Parathyroid adenoma (tissue), 2 donors: ENCODE measurements around the gene VEPH1.

Experiments used
- H2AFZ ChIP-seq: fragments of 300-600 bp; sonication (generic); one replicate; pipeline ENCODE4 v1.7.0; 2017; ENCODE audit warnings: antibody characterized with exemption, mild to moderate bottlenecking
- H3K27ac ChIP-seq: fragments of 300-600 bp; sonication (generic); one replicate; pipeline ENCODE4 v1.7.0; 2017
- H3K27me3 ChIP-seq: fragments of 300-600 bp; sonication (generic); one replicate; pipeline ENCODE4 v1.7.0; 2017; ENCODE audit warnings: low read length; ENCODE audit not compliant: control insufficient read depth, insufficient read depth
- H3K36me3 ChIP-seq: fragments of 300-600 bp; sonication (generic); one replicate; pipeline ENCODE4 v1.7.0; 2017; ENCODE audit warnings: low read length; ENCODE audit not compliant: control insufficient read depth, insufficient read depth
- H3K4me1 ChIP-seq: fragments of 300-600 bp; sonication (generic); one replicate; pipeline ENCODE4 v1.7.0; 2017; ENCODE audit warnings: control low read depth
- H3K4me2 ChIP-seq: fragments of 300-600 bp; sonication (generic); one replicate; pipeline ENCODE4 v1.7.0; 2017; ENCODE audit warnings: low read length
- H3K4me3 ChIP-seq: fragments of 300-600 bp; sonication (generic); one replicate; pipeline ENCODE4 v1.7.0; 2017; ENCODE audit warnings: low read depth, low read length
- H3K79me2 ChIP-seq: fragments of 300-600 bp; sonication (generic); one replicate; pipeline ENCODE4 v1.7.0; 2017; ENCODE audit warnings: control low read depth
- H3K9ac ChIP-seq: fragments of 300-600 bp; sonication (generic); one replicate; pipeline ENCODE4 v1.7.0; 2017; ENCODE audit warnings: mild to moderate bottlenecking
- H3K9me3 ChIP-seq: fragments of 300-600 bp; sonication (generic); one replicate; pipeline ENCODE4 v1.7.0; 2017; ENCODE audit warnings: low read length; ENCODE audit not compliant: control insufficient read depth
- TF ChIP-seq, protein P1 (sequence below): fragments of 300-600 bp; sonication (generic); IDR thresholded peaks from one replicate; pipeline ENCODE4 v1.7.0; 2017; ENCODE audit warnings: antibody characterized with exemption, mild to moderate bottlenecking
- donor health status: primary hyperparathyroidism.

VEPH1 gene

DNA sequence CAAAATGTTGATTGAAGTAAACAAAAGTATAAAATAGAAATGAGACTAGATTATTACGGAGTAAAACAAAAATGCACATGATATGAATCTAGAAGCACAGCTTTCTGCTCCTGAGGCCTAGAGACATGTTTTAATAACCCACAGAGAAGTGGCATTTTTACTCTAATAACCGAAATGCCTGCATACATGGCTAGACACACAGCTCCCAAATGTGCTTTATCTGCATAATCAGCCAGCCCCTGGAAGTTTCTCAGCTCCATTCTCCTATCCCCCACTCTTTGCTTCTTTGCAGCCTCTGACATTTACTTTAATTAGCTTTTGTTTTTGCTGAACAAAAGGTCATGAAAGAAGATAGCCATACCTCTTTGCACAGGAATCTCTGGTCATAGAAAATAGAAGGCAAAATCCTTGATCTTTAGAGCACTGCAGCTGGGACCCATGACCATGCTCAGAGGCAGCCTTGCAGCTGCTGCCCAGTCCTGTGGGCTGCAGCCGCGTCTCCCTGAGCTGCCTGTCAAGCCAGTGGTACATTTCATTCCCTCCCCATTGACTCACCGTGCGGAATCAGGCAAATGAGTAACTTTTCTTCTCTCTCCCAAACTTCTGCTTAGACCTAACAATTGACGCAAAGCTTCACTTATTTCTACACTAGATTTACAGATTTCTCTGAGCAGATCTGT lies at the start of gene VEPH1:
Gene VEPH1, minus strand, starts transcription at position 501 of the 680 bp plus-strand sequence. CDS start 8,067 bp downstream, outside the sequence.
- no peak within 1 kb of the TSS for H3K9ac ChIP-seq
- H3K27ac ChIP-seq: no peak within 1 kb of the TSS
- no peak within 1 kb of the TSS for H3K4me2 ChIP-seq
- H3K9me3 ChIP-seq: no peaks in the 10 kb centered on the region
- no peaks in the 10 kb centered on the region for H3K36me3 ChIP-seq
- no peaks in the 10 kb centered on the region for H3K79me2 ChIP-seq
- H2AFZ ChIP-seq: no peak within 1 kb of the TSS
- TF ChIP-seq, protein P1, sequence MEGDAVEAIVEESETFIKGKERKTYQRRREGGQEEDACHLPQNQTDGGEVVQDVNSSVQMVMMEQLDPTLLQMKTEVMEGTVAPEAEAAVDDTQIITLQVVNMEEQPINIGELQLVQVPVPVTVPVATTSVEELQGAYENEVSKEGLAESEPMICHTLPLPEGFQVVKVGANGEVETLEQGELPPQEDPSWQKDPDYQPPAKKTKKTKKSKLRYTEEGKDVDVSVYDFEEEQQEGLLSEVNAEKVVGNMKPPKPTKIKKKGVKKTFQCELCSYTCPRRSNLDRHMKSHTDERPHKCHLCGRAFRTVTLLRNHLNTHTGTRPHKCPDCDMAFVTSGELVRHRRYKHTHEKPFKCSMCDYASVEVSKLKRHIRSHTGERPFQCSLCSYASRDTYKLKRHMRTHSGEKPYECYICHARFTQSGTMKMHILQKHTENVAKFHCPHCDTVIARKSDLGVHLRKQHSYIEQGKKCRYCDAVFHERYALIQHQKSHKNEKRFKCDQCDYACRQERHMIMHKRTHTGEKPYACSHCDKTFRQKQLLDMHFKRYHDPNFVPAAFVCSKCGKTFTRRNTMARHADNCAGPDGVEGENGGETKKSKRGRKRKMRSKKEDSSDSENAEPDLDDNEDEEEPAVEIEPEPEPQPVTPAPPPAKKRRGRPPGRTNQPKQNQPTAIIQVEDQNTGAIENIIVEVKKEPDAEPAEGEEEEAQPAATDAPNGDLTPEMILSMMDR: no peak
- H3K4me1 ChIP-seq: peaks cover 10% of the 10 kb centered on the region
- no peak within 1 kb of the TSS for H3K4me3 ChIP-seq
- no peaks in the 10 kb centered on the region for H3K27me3 ChIP-seq

- Histone ChIP-seq H3K27ac (no peak overlapping the region), H3K4me1 (no peaks in the 10 kb centered on the region), H3K36me3 (no peaks in the 10 kb centered on the region), H3K9me3 (no peaks in the 10 kb centered on the region), H3K9ac (no peak overlapping the region), H3K4me2 (no peak overlapping the region), H3K27me3 (no peaks in the 10 kb centered on the region), H3K4me3 (no peak overlapping the region), H3K79me2 (no peaks in the 10 kb centered on the region), H2AFZ (no peak overlapping the region)
- TF ChIP-seq, protein P1: no peak
These were observed 48.7 kb upstream of the VEPH1 start for GRCh38 chr3:157551961-157552360.

DNA sequence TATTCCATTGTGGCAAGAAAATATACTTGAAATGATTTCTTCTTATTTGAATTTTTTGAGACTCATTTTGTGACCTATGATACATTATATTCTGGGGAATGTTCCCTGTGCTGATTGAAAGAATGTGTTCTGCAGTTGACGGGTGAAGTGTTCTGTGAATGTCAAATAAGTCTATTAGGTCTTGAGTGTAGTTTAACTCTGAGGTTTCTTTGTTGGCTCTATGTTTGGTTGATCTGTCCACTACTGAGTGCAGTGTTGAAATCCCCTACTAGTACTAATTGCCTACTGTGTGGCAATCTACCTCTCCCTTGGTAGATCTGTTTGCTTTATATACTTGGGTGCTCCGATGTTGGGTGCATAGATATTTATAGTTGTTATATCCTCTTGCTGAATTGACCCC lies 46.3 kb upstream of the VEPH1 start:
- TF ChIP-seq, protein P1: no peak
- no peak overlapping the region for H3K4me2 ChIP-seq
- no peak overlapping the region for H3K27ac ChIP-seq
- H2AFZ ChIP-seq: no peak overlapping the region
- no peaks in the 10 kb centered on the region for H3K36me3 ChIP-seq
- no peak overlapping the region for H3K4me3 ChIP-seq
- H3K4me1 ChIP-seq: no peaks in the 10 kb centered on the region
- H3K9ac ChIP-seq: no peak overlapping the region
- H3K9me3 ChIP-seq: no peaks in the 10 kb centered on the region
- H3K27me3 ChIP-seq: no peaks in the 10 kb centered on the region
- H3K79me2 ChIP-seq: no peaks in the 10 kb centered on the region

DNA sequence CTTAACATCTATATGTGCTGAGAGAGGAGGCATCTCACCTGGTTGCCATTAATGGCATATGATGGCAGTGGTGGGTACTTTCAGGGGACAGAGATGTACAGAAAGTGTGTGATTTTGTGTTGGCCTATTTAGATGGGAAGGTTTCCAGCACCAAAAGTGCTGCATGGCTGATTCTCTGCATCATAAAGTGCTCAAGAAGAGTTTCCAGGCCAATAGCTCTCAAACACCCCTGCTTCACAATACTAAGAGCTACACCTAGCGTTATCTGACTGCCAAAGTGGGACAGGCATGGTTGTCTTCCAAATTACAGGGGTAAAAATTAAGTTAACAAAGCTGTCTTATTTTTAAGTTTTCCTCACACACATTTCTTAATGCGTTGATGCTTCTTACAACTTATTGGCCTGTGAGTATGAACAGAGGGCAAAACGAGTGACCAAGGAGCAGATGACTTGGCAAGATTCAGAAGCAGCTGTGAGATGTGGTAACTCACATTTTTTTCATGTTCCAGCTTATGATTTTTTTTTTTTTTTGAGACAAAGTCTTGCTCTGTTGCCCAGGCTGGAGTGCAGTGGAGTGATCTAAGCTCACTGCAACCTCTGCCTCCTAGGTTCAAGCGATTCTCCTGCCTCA lies 41.4 kb upstream of the VEPH1 start:
- TF ChIP-seq, protein P1: no peak
- no peaks in the 10 kb centered on the region for H3K36me3 ChIP-seq
- no peak overlapping the region for H2AFZ ChIP-seq
- H3K27ac ChIP-seq: no peak overlapping the region
- H3K9me3 ChIP-seq: no peaks in the 10 kb centered on the region
- H3K27me3 ChIP-seq: no peaks in the 10 kb centered on the region
- H3K79me2 ChIP-seq: no peaks in the 10 kb centered on the region
- H3K9ac ChIP-seq: no peak overlapping the region
- no peak overlapping the region for H3K4me2 ChIP-seq
- no peak overlapping the region for H3K4me3 ChIP-seq
- H3K4me1 ChIP-seq: no peaks in the 10 kb centered on the region
